HG03175 (cell line): ENCODE measurements around the gene CEACAM7.
"Not testable (repeated sequence)": the region's sequence is repeated elsewhere in the genome, so short reads cannot be mapped to it uniquely, and the experiment has no call there.

ENCODE experiments used
- ATAC-seq: cut with Tn5 transposase; IDR thresholded peaks from one replicate; pipeline ENCODE4 v1.9.1; 2021; ENCODE audit warnings: mild to moderate bottlenecking, moderate library complexity; ENCODE audit not compliant: unreplicated experiment

CEACAM7 gene

GRCh38 chr19:41688098-41688497 lies at the start of gene CEACAM7:
Gene CEACAM7 (minus strand): TSS chr19:41688270. CDS start chr19:41688165, 105 bp downstream.
- no peak for ATAC-seq

- no peak for ATAC-seq
These were observed 47.1 kb upstream of the CEACAM7 start for GRCh38 chr19:41735071-41735600.

DNA sequence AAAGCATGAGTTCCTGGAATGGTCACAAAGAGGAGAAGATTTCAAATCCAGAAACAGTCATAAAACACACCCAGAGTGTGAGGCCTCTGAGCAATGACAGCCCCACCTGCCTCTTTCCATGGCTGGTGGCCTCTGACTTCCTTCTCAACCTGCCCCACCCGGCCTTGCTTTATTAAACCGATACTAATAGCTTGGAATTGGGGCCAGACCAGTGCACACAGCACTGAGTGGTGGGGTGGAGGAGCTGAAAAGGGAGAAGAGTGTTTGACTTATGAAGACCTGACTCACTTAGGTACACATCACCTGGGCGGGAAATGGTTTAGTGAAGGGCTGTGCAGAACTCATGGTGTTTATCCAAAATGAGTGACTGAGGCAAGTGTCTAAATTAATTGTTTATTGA lies 46.5 kb upstream of the CEACAM7 start:
- no peak for ATAC-seq

DNA sequence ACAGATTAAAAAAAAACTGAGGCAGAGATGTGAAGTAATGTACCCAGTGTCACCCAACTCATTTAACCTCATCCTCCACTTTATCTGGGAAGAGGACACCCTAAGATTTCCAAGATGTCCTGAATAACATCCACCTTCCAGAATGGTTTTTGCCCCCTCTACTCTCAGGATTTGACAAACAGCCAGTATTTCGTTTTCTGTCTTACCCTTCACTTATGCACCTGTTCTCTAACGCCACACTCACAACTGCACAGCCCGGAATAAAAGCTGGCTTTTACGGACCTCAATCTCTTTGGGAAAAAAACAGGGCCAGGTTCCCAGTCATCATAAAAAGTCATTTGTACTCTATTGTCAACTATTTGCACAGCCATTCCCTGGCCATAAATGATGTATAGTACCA lies 46.1 kb upstream of the CEACAM7 start:
- no peak for ATAC-seq

DNA sequence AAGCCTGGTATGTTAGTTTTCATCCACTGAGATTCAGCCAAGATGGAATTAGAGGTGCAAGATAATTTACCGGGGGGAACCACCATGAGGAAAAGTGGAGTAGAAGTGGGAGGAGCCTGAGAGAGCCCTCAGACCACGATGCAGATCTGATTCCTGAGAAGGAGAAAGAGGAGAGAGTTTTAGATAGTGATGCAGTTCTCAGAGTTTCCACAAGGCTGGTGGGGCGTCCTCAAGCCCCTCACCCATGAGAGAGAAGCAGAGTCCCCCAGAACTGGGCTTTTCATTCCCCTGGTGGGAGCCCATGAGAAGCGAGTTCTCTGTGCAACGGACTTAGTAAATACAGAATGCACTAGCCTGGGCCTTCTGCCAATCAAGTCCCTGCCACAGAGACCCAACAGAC lies 38.4 kb upstream of the CEACAM7 start:
- no peak for ATAC-seq

GRCh38 chr19:41720103-41720502 lies 32.0 kb upstream of the CEACAM7 start:
- no peak for ATAC-seq

- ATAC-seq, result no peak
These were observed 30.7 kb upstream of the CEACAM7 start for GRCh38 chr19:41718761-41719160.

- no peak for ATAC-seq
These were observed 26.5 kb upstream of the CEACAM7 start for GRCh38 chr19:41714598-41714997.

GRCh38 chr19:41711376-41712261 lies 23.5 kb upstream of the CEACAM7 start:
- ATAC-seq, result no peak

GRCh38 chr19:41709951-41710645 lies 22.0 kb upstream of the CEACAM7 start:
- no peak for ATAC-seq

- ATAC-seq, result not testable (repeated sequence)
These were observed 21.4 kb upstream of the CEACAM7 start for GRCh38 chr19:41709516-41709915.

- no peak for ATAC-seq
These were observed 20.4 kb upstream of the CEACAM7 start, which contains the start of gene CEACAM5 for GRCh38 chr19:41708481-41708880. Gene CEACAM5 (plus strand): TSS chr19:41708626. CDS start chr19:41708732, 106 bp downstream.

DNA sequence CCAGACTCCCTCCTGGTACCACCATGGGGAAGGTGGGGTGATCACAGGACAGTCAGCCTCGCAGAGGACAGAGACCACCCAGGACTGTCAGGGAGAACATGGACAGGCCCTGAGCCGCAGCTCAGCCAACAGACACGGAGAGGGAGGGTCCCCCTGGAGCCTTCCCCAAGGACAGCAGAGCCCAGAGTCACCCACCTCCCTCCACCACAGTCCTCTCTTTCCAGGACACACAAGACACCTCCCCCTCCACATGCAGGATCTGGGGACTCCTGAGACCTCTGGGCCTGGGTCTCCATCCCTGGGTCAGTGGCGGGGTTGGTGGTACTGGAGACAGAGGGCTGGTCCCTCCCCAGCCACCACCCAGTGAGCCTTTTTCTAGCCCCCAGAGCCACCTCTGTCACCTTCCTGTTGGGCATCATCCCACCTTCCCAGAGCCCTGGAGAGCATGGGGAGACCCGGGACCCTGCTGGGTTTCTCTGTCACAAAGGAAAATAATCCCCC lies 19.9 kb upstream of the CEACAM7 start:
- ATAC-seq, result no peak

- ATAC-seq, result no peak
These were observed 19.4 kb upstream of the CEACAM7 start for GRCh38 chr19:41707502-41707812.

DNA sequence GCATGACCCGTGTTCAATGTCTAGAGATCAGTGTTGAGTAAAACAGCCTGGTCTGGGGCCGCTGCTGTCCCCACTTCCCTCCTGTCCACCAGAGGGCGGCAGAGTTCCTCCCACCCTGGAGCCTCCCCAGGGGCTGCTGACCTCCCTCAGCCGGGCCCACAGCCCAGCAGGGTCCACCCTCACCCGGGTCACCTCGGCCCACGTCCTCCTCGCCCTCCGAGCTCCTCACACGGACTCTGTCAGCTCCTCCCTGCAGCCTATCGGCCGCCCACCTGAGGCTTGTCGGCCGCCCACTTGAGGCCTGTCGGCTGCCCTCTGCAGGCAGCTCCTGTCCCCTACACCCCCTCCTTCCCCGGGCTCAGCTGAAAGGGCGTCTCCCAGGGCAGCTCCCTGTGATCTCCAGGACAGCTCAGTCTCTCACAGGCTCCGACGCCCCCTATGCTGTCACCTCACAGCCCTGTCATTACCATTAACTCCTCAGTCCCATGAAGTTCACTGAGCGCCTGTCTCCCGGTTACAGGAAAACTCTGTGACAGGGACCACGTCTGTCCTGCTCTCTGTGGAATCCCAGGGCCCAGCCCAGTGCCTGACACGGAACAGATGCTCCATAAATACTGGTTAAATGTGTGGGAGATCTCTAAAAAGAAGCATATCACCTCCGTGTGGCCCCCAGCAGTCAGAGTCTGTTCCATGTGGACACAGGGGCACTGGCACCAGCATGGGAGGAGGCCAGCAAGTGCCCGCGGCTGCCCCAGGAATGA lies 18.9 kb upstream of the CEACAM7 start:
- ATAC-seq, result no peak

DNA sequence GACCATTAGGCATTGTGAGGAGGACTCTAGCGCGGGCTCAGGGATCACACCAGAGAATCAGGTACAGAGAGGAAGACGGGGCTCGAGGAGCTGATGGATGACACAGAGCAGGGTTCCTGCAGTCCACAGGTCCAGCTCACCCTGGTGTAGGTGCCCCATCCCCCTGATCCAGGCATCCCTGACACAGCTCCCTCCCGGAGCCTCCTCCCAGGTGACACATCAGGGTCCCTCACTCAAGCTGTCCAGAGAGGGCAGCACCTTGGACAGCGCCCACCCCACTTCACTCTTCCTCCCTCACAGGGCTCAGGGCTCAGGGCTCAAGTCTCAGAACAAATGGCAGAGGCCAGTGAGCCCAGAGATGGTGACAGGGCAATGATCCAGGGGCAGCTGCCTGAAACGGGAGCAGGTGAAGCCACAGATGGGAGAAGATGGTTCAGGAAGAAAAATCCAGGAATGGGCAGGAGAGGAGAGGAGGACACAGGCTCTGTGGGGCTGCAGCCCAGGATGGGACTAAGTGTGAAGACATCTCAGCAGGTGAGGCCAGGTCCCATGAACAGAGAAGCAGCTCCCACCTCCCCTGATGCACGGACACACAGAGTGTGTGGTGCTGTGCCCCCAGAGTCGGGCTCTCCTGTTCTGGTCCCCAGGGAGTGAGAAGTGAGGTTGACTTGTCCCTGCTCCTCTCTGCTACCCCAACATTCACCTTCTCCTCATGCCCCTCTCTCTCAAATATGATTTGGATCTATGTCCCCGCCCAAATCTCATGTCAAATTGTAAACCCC lies 17.5 kb upstream of the CEACAM7 start:
- no peak for ATAC-seq

DNA sequence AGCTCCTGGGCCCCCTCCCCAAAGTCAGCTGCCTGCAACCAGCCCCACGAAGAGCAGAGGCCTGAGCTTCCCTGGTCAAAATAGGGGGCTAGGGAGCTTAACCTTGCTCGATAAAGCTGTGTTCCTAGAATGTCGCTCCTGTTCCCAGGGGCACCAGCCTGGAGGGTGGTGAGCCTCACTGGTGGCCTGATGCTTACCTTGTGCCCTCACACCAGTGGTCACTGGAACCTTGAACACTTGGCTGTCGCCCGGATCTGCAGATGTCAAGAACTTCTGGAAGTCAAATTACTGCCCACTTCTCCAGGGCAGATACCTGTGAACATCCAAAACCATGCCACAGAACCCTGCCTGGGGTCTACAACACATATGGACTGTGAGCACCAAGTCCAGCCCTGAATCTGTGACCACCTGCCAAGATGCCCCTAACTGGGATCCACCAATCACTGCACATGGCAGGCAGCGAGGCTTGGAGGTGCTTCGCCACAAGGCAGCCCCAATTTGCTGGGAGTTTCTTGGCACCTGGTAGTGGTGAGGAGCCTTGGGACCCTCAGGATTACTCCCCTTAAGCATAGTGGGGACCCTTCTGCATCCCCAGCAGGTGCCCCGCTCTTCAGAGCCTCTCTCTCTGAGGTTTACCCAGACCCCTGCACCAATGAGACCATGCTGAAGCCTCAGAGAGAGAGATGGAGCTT lies 15.7 kb upstream of the CEACAM7 start:
- ATAC-seq, result no peak

DNA sequence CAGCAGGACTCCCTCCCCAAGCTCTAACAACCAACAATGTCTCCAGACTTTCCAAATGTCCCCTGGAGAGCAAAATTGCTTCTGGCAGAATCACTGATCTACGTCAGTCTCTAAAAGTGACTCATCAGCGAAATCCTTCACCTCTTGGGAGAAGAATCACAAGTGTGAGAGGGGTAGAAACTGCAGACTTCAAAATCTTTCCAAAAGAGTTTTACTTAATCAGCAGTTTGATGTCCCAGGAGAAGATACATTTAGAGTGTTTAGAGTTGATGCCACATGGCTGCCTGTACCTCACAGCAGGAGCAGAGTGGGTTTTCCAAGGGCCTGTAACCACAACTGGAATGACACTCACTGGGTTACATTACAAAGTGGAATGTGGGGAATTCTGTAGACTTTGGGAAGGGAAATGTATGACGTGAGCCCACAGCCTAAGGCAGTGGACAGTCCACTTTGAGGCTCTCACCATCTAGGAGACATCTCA lies 14.1 kb upstream of the CEACAM7 start:
- ATAC-seq, result no peak

GRCh38 chr19:41701401-41702075 lies 13.5 kb upstream of the CEACAM7 start:
- no peak for ATAC-seq
